ENCODE measurements around the gene FOXF2. TPM values are rescaled to one million over a fixed set of nuclear protein-coding genes. Genes with fewer than 3 reads are reported as not detected.

The FOXF2 gene
- total RNA-seq, 1 donor, result not detected

DNA sequence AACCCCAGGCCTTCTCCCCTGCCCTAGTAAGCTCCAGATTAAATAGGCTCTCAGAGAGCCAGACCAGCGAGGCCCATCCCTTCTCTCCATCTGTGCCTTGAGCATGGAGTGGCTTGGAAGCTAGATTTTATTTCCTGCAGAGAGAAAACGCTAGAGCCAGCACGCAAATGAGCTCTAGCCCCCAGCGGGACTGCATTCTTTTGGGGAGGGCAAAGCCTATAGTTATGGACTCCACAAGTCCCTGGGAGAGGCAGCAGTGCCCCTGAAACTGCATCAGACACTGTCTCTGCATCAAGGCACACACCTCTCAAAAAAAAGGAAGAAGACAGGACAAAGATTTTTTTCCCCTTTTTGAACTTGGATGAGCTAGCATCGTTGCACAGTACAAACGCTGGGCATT lies 15.8 kb downstream of the FOXF2 start:
- DNase-seq (ENCODE audit: low read depth in 2 of 3, low spot score in 2 of 3), result no peak

DNA sequence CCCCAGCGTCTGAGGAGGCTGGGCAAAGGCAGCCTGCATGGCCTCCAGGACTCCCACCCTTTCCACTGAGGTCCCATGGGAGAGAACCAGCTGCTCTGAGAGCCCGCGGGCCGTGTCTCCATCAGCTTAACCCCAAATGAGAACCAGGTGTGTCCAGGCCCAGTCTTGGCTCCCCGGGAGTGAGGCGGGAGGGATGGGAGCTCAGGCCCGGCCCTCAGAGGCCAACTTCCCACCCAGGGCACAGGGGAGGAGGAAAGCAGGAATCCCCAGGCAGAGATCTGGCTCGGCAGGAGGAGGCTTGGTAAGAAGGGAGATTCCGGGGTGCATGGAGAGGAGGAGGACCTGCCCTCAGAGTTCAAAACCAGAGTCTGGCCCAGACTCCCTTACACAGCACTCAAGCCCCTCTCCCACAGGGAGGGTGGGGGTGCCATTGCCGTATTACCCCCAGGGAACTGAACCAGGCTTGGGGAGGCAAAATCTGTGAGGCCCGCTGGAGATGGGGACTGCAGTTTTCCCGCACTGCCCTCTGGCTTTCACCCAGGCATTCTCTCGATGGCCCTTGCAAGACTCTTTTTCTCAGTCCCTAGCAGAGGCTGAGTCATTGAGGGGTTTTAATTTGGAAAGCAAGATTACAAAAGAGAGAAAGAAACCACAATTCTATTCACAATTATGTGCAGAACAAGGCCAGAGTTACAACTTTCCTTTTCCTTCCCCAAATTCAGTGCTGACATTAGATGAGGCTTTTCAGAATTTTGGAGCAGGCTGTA lies 17.1 kb downstream of the FOXF2 start:
- DNase-seq (ENCODE audit: low read depth in 2 of 3, low spot score in 2 of 3), result no peak

DNA sequence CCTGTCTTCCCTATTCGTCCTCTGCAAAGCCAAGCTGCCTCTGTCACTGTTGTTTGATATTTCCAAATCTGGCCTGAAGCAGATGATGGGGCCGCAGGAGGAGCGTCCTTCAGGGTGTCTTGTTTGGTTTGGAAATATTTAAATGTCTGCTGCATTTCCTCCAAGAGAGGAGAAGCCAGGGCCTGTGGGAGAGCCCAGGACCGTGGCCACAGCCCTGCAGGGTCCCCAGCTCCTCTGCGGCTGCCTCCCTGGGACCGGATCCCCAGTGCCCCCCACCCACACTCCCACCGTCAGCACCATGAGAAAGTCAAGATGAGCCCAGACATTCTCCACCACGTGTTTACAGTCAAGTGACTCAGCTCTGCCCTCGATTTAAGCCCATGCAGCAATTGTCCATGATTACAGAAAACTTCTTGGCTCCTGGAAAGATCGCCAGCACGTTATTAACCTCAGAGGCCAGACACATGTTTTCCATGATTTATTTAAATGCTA lies 18.2 kb downstream of the FOXF2 start:
- DNase-seq (ENCODE audit: low read depth in 2 of 3, low spot score in 2 of 3), result no peak

DNA sequence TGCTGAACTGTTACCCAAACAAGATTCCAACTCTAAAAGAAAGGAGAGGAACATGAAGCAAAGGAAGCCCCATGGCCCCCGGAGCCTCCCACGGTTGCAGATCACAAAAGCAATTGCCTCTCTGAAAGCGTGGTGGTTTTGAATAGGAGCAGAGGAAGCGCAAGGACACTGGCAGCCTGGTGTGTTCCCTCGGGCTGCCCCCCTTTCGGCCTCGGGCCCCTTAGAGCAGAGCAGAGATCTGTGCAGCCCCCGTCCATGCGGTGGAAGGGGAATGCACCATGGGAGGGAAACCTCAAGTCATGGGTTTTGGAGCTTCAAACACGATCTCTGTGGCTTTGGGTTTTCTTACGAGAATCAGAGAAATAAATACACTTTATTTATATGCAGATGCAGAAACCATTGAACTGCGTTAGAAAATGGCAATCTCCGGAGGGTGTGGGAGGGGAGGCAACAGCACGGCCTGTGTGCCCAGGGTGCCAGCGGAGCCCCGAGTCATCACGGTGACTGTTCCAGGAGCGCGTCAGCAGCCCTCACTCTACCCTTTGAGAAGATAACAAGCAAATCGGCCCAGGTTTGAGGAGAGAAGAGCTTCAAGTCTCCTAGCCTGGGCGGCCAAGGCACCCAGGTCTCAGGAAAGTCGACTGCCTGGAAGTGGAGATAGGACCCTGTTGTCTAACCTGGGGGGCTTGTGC lies 20.5 kb downstream of the FOXF2 start:
- DNase-seq (ENCODE audit: low read depth in 2 of 3, low spot score in 2 of 3), result no peak

DNA sequence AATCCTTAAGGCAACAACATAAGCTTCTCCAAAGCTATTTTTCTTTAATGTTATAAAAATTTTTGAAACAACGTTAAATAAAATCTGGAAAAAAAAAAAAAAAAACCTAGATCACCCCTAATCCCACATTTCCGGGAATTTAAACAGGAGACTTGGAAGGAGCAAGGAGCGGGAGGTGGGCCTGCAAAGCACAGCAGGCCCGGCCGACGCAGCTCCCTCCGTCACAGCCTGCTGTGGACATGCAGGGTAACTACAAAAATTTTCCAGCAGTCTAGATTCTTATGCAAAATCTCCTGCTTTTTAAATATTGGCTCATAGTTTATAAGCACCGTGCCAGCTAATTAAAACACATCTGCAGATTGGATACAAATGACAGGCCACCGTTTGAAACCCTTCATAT lies 23.5 kb downstream of the FOXF2 start:
- DNase-seq (ENCODE audit: low read depth in 2 of 3, low spot score in 2 of 3), result no peak

DNA sequence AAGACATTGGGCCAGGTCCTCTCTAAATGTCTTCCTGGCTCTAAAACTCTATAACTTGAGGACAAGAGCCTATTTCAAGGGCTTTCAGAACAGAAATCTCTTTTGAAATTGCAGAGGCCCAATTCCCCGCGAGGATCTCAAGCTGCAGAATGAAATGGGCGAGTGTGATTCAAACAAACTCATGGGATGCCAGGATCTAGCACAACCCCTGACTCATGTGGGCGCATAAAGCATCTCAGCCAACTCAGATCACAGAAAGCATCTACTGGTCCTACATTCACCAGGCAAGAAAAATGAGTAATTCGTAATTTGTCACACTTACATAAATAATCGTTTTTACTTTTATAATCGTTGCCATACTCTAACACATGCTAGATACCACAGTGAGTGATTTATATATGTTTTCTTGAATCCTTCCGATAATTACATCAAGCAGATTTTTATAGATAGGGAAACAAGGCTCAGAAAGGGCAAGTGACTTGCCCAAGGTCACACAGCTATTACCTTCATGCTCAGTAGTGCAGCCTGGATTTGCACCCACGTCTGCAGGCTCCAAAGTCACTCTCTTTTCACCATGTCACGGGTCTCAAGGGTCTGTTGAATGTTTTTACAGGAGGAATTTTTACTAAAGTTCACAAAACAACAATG lies 26.2 kb downstream of the FOXF2 start:
- DNase-seq (ENCODE audit: low read depth in 2 of 3, low spot score in 2 of 3), result no peak

DNA sequence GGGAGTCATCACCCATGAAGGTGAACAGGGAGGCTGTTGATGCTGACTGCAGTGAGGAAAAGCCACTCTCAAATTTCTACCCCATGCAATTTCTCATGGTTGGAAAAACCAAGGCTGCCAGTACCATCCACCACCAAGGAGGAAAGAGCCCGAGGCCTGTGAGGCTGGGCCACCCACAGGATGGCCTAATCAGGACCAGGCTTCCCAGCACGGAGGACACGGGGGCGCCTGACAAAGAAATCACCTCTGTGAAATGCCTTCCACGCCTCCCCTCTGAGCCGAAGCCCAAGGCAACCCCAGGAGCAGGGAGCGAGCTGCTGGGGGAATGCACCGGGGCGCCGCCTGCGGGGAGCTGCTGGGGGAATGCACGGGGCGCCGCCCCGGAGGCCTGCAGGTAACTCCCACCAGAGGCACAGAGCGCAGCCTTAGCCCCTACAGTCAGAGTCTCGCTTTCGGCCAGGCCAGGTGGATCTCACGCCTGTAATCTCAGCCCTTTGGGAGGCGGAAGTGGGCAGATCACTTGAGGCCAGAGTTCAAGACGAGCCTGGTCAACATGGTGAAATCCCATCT lies 26.9 kb downstream of the FOXF2 start:
- no peak for DNase-seq (ENCODE audit: low read depth in 2 of 3, low spot score in 2 of 3)

DNA sequence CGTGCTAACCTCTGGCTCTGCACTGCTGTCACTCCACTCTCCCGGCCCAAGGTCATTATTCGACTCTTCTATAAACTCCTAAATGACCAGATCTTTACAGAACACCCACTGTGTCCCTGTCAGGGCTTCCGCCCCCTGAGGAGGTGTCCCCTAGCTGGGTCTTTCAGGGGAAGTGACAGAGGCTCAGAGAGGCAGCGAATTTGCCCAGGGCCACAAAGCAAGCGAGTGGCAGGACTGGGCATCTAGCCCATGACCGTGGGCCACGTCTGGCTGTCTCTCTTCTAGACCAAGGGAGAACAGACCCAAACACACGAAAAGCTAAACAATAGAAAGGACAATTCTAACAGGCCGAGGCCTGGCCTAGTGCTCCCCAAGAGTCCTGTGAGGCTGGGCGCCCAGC lies 27.4 kb downstream of the FOXF2 start:
- no peak for DNase-seq (ENCODE audit: low read depth in 2 of 3, low spot score in 2 of 3)

DNA sequence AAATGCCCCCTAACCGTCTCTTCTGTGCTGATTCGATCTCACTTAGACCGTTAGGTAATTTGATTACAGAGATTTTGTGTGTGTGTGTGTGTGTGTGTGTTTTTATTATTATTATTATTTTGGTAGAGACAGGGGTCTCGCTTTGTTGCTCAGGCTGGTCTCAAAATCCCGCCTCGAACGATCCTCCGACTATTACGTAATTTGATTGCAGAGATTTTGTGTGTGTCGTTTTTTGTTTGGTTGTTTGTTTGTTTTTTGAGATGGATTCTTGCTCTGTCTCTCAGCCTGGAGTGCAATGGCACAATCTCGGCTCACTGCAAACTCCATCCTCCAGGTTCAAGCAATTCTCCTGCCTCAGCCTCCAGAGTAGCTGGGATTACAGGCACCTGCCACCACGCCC lies 28.3 kb downstream of the FOXF2 start:
- DNase-seq (ENCODE audit: low read depth in 2 of 3, low spot score in 2 of 3), result no peak

DNA sequence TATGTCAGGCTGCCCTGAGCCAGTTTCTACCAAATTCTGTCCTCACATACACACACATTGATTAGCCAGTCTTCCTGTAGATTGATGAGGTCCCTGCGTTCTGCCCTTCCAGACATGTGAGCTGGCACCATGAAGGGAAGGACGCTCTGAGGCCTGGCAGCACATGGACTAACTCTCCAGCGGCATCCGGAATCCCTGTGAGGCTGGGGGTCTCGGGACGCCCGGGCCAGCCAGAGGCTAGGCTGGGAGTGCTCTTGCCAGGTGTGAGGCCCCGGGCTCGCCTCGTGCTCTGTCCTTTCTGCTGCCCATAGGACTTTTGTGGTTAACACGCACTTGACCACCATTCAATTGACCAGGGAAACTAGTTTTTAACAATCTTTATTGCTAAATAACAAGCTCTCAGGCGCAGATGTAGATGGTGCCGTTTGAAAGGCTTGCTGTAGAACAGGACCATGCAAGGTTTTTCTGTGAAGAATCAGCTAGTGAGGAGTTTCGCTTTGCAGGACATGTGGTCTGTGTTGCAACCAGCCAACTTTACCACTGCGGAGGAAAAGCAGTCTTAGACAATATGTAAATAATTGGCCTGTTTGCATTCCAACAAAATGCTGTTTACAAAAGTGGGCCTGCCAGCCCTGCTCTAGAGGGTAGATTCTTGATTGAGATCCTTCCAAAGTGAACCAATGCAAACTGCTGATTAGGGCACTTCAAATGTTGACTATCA lies 29.3 kb downstream of the FOXF2 start:
- no peak for DNase-seq (ENCODE audit: low read depth in 2 of 3, low spot score in 2 of 3)

DNA sequence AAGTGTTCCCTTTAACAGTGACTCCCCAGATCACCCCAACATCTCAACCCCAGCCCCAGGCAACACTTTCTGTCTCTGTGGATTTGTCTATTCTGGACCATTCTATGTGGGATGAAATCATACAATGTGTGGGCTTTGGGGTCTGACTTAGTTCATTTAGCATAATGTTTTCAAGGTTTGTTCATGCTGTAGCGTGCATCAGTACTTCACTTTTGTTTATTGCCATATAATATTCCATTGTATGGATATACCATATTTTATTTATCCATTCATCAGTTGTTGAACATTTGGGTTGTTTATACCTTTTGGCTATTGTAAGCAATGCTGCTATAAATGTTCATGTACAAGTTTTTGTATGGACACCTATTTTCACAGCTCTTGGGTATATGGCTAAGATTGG lies 31.0 kb downstream of the FOXF2 start:
- no peak for DNase-seq (ENCODE audit: low read depth in 2 of 3, low spot score in 2 of 3)

DNA sequence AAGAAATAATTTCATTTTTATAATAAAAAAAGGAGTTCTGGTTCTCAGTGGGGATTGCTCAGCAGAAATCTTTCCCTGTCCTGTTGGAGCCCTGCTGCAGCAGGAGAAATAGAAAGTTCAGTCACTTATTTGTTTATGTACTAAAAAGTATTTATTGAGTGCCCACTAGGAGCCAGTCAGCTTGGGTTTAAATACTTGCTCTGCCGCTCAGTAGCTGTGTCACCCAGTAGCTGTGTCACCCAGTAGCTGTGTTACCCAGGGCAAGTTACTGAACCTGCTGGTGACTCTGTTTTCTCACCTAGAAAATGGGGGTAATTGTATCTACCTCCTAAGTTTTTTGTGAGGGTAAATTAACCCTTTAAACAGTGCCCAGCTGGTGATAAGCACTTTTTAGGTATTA lies 32.9 kb downstream of the FOXF2 start:
- no peak for DNase-seq (ENCODE audit: low read depth in 2 of 3, low spot score in 2 of 3)

DNA sequence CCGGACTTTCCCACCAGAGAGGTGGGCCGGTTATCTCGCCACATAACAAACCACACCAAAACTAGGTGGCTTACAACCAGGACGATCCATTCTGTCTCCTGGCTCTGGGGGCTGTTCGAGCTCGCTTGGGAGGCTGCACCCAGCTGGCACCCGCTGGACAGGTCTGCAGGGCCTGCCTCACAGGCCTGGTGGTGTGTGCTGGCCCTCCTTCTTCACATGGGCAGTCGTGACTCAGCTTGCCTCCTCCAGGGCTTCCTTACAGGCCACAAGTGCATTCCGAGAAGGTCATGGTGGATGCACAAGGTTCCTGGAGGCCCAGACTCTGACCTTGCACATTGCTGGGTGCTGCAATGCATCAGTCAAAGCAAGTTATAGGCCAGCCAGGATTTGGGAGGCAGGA lies 34.2 kb downstream of the FOXF2 start:
- no peak for DNase-seq (ENCODE audit: low read depth in 2 of 3, low spot score in 2 of 3)

DNA sequence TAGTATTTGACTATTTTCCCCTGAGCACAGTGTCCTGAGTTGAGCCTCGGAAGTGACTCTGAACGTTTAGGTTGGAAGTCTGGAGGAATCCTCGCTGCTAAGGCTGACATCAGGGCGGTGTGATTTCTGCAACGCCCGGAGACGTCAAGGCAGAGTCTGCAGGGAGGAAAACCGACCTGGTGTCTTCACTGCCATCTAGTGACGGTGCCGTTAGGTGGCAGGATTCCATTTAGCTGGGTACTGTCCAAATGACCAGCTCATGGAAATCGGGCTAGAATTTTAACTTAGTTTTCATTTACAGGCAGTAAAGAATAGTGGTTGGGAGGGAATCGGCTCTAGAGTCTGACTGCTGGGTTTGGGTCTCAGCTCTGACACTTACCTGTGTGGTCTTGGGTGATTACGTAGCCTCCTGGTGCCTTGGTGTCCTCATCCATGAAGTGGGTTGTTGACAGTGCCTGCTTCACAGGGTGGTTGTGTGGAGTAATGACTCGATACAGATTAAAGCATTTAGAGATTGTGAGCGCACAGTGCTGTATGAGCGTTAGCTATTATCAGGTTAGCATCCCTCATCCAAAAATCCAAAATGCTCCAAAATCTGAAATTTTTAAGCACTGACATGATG lies 35.0 kb downstream of the FOXF2 start:
- DNase-seq (ENCODE audit: low read depth in 2 of 3, low spot score in 2 of 3), result peak in 2 of 3 donors; percentile 20 to 39

DNA sequence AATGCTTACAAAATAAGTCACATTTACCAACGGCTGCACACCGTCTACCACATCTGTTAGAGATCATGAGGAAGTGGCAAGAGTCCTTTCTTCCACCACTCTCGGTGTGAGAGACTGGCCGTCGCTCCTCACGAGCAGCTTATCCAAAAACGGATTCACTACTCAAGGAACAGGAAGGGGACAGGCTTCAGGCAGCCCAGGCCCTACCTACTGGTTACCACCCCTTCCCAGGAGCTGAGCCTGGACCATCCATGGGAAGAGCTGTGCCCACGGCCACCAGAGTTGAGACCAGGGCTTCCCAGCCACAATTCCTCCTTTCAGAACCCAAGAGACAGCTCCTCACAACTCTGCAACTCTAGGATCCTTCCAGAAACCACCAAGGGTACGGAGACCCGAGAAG lies 37.0 kb downstream of the FOXF2 start:
- no peak for DNase-seq (ENCODE audit: low read depth in 2 of 3, low spot score in 2 of 3)

DNA sequence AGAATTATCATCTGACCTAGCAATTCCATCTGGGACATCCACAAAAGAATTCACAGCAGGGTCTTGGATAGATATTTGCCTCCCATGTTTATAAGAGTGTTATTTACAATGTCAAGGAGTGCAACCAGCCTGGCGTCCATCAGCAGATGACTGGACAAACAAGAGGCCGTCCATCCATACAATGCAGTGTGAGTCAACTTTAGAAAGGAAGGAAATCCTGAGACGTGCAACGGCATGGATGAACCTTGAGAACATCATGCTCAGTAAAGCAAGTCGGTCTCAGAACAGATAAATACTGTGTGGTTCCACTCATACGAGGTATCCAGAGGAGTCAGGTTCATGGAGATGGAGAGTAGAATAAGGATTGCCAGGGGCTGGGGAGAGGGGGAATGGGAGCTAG lies 46.4 kb downstream of the FOXF2 start:
- DNase-seq (ENCODE audit: low read depth in 2 of 3, low spot score in 2 of 3), result no peak

DNA sequence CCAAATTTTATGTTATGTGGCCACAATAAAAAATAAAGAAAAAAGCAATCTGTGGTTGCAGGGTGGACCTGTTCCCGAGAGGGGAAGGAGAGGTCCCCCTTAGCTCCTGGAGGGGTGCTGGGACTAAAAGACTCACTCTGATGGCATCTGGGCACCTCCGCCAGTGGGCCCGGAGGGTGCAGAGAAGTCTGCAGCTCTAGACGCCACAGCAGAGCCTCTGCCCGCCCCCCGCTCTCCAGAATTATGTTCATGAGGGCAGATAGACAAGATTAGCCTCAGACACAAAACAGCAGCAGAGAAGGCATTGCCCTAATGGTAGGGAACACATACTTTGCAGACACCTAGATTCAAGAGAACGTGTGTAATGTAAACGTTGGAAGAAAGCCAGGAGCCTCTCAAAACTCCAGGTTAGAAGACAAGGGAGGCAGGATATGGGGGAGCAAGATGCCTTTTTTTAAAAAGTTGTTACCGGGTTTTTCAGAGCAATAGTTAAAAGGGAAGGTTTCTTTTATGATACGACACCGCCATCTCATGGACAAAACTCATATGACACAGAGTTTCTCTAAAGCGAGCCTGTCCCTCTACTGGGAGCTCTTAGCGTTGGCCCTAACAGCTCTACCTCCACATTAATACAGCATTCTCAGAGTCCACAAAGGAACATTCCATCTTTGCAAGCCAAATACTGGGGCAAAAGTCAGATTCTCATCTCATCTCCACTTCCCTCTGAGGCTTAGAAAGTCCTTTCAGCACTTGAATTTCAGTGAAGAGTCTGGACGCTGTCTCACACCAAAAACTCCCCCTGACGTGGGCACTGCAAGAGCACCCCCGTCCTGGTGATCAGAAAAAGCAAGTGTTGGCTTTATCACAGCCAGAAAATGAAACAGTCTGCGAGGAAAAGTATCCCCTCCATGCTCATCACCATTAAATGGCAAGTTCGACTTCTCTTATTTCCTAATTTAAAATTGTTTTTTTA lies 47.2 kb downstream of the FOXF2 start:
- DNase-seq (ENCODE audit: low read depth in 2 of 3, low spot score in 2 of 3), result peak; percentile 31 to 84 (median 53)

DNA sequence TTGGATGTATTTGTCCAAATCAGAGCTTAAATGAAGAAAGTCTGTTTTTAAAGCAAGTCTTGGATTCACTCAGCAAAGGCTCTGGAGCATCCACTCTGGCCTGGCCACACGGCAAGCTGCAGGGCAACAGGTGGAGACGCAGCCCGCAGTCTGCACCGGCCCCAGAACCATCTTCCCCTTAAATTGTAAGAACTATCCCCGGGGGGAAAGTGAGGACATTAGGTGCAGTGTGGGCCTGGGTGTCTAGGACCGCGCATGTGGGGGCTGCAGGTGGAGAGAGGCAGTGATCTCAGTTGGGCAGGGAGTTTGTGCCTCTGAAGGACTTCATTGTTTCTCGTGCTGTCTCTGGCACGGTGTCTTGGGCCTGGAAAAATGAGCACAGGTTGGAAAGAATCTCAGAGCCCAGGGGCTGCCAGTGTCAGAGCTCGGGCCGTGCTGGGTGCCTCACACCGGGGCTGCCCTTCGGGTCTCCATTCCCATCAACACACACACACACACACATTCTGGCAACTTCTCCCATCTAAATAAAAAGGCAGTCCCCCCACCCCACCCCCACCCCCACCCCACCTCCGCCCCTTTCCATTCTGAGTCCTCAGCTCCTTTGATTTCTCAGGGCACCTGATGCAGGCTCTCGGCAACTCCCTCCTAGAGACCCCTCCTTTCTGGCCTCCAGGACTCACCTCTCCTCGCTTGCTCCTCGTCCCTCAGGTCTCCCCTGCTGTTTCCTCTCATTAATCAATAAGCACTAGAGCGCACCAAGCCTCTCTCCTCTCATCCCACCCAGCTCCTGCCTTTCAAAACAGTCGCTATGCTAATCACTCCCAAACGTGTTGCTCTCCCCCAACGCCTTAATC lies 48.4 kb downstream of the FOXF2 start:
- no peak for DNase-seq (ENCODE audit: low read depth in 2 of 3, low spot score in 2 of 3)
